GF-D8 (cell line): ENCODE data around the gene PTRH1.
A peak's percentile ranks its signal among the peaks of the same experiment; 100 is the strongest.

Experiments
- DNase-seq: peaks from one replicate; lab custom pipeline; 2025; lab: John Stamatoyannopoulos, UW

Gene PTRH1

GRCh38 chr9:127741831-127742434 is 26.5 kb upstream of the PTRH1 start:
- no peak for DNase-seq

- no peak for DNase-seq
Observed at GRCh38 chr9:127739614-127740330, 24.3 kb upstream of the PTRH1 start.

- DNase-seq = no peak
Observed at GRCh38 chr9:127738666-127739065, 23.2 kb upstream of the PTRH1 start.

GRCh38 chr9:127735530-127736185 is 20.2 kb upstream of the PTRH1 start:
- no peak for DNase-seq

- peak; percentile 88 for DNase-seq
Observed at GRCh38 chr9:127734747-127735529, 19.5 kb upstream of the PTRH1 start, which contains the start of gene TOR2A. Gene TOR2A (minus strand): TSS chr9:127735294. CDS start chr9:127735270, 24 bp downstream.

- no peak for DNase-seq
Observed at GRCh38 chr9:127734247-127734746, 18.8 kb upstream of the PTRH1 start.

GRCh38 chr9:127733614-127734013 is 18.2 kb upstream of the PTRH1 start:
- no peak for DNase-seq

- DNase-seq = no peak
Observed at GRCh38 chr9:127732444-127732843, 17.0 kb upstream of the PTRH1 start.

GRCh38 chr9:127731938-127732337 is 16.5 kb upstream of the PTRH1 start:
- DNase-seq = no peak

- no peak for DNase-seq
Observed at GRCh38 chr9:127730799-127731410, 15.4 kb upstream of the PTRH1 start.

- DNase-seq = no peak
Observed at GRCh38 chr9:127730262-127730661, 14.8 kb upstream of the PTRH1 start.

GRCh38 chr9:127729522-127730256 is 14.2 kb upstream of the PTRH1 start:
- no peak for DNase-seq

GRCh38 chr9:127728808-127729207 is 13.3 kb upstream of the PTRH1 start:
- no peak for DNase-seq

GRCh38 chr9:127726871-127727270 is 11.4 kb upstream of the PTRH1 start:
- DNase-seq = no peak

GRCh38 chr9:127724012-127724411 is 8.5 kb upstream of the PTRH1 start:
- no peak for DNase-seq

GRCh38 chr9:127723444-127723843 is 8.0 kb upstream of the PTRH1 start:
- DNase-seq = no peak

- DNase-seq = no peak
Observed at GRCh38 chr9:127723013-127723412, 7.5 kb upstream of the PTRH1 start.

- no peak for DNase-seq
Observed at GRCh38 chr9:127722055-127722745, 6.7 kb upstream of the PTRH1 start.

- DNase-seq = no peak
Observed at GRCh38 chr9:127721391-127721821, 5.9 kb upstream of the PTRH1 start.

GRCh38 chr9:127720865-127721227 is 5.4 kb upstream of the PTRH1 start:
- DNase-seq = no peak
